HepG2 (cell line): ENCODE measurements around the gene CDT1. TPM values are rescaled to one million over a fixed set of nuclear protein-coding genes. Genes with fewer than 3 reads are reported as not detected.

Experiments
- ATAC-seq: fragments of 200-7000 bp; cut with Tn5 transposase; 3 replicates; pipeline ENCODE4 v1.9.1; 2020; ENCODE audit warnings: mild to moderate bottlenecking, moderate library complexity
- BruUV-seq: library from RNA; stranded (reverse); fragments of 400-500 nt; replicated peaks from 2 replicates; lab custom pipeline; 2021; lab: Mats Ljungman, UMichigan
- CTCF ChIA-PET: fragments of 300-600 bp; formaldehyde crosslinking; extraction: SDS; loops from one replicate; lab custom pipeline; 2021; ENCODE audit warnings: low total read pairs, inconsistent platforms, low intra/inter-chr PET ratio; lab: Yijun Ruan, JAX
- POLR2A ChIA-PET: fragments of 350-600 bp; sonication (Branson Sonifier 250); formaldehyde crosslinking; loops from one replicate; lab custom pipeline; 2020; ENCODE audit warnings: antibody characterized with exemption, inconsistent platforms; lab: Yijun Ruan, JAX
- DNase-seq: peaks from one replicate; pipeline ENCODE4 v3.0.0-alpha.2; 2015; ENCODE audit warnings: low spot score
- FAIRE-seq: peaks from 3 replicates; lab custom pipeline; 2011; peaks lifted over from hg19 to GRCh38; lab: Jason Lieb, UNC
- H2AFZ ChIP-seq: one replicate; pipeline ENCODE4 v1.6.1; 2011; ENCODE audit warnings: low read length, inconsistent platforms
- H3K27ac ChIP-seq: fragments of 300-600 bp; 3 replicates; pipeline ENCODE4 v1.8.0; 2011; ENCODE audit warnings: mixed run types, mild to moderate bottlenecking, mixed read lengths, low read length, inconsistent platforms; ENCODE audit not compliant: insufficient read depth; ENCODE audit errors: extremely low read length
- H3K27me3 ChIP-seq, 2 experiments: fragments of 200-600 bp in 1 of 2; 2 replicates in 1 of 2; 3 replicates in 1 of 2; pipeline versions ENCODE4 v1.6.0 to v1.8.0; 2011; ENCODE audit warnings: low read length in 2 of 2, mild to moderate bottlenecking in 2 of 2, moderate library complexity in 2 of 2, inconsistent platforms in 1 of 2; ENCODE audit not compliant: insufficient read depth in 2 of 2, control insufficient read depth in 1 of 2
- H3K36me3 ChIP-seq, 2 experiments: fragments of 200-600 bp in 1 of 2; replicated peaks in 1 of 2; 2 replicates in 1 of 2; 3 replicates in 1 of 2; pipeline versions ENCODE4 v1.5.1 to v1.8.0; 2011; ENCODE audit warnings: low read length in 2 of 2, inconsistent platforms in 1 of 2; ENCODE audit not compliant: insufficient read depth in 2 of 2, control insufficient read depth in 1 of 2
- H3K4me1 ChIP-seq: 2 replicates; pipeline ENCODE4 v1.5.1; 2012; ENCODE audit warnings: low read length, inconsistent platforms; ENCODE audit not compliant: insufficient read depth
- H3K4me2 ChIP-seq: 2 replicates; pipeline ENCODE4 v1.6.0; 2011; ENCODE audit warnings: low read depth, low read length, inconsistent platforms
- H3K4me3 ChIP-seq, 3 experiments: fragments of 200-600 bp in 1 of 3; sonication (generic), shearing (Covaris generic) in 1 of 3; replicated peaks in 1 of 3; 2 replicates each; pipeline ENCODE4 v1.5.1; 2011 to 2016; ENCODE audit warnings: low read length in 3 of 3, inconsistent platforms in 2 of 3, low read depth in 2 of 3, mild to moderate bottlenecking in 2 of 3, control low read depth in 1 of 3, mixed read lengths in 1 of 3; ENCODE audit not compliant: insufficient read depth in 1 of 3
- H3K79me2 ChIP-seq: one replicate; pipeline ENCODE4 v1.6.1; 2011; ENCODE audit warnings: low read length, inconsistent platforms; ENCODE audit not compliant: insufficient read depth
- H3K9ac ChIP-seq: 2 replicates; pipeline ENCODE4 v1.6.0; 2011; ENCODE audit warnings: mild to moderate bottlenecking, low read depth, low read length, inconsistent platforms; ENCODE audit not compliant: insufficient read depth
- H3K9me3 ChIP-seq: 2 replicates; pipeline ENCODE4 v1.5.1; 2012; ENCODE audit warnings: mild to moderate bottlenecking, low read length
- H4K20me1 ChIP-seq: 2 replicates; pipeline ENCODE4 v1.6.0; 2011; ENCODE audit warnings: inconsistent platforms, mild to moderate bottlenecking, low read length, moderate library complexity; ENCODE audit not compliant: insufficient read depth
- EZH2 ChIP-seq: conservative IDR thresholded peaks from 2 replicates; pipeline ENCODE4 v1.6.1; 2012; ENCODE audit warnings: mild to moderate bottlenecking, low read depth, low read length, moderate library complexity
- RBFOX2 ChIP-seq: fragments of 200-400 bp; formaldehyde crosslinking; IDR thresholded peaks from 2 replicates; pipeline ENCODE4 v1.6.1; 2017; ENCODE audit warnings: low read depth, mild to moderate bottlenecking, low read length
- RBM39 ChIP-seq: fragments of 200-400 bp; formaldehyde crosslinking; IDR thresholded peaks from one replicate; pipeline ENCODE4 v1.6.1; 2018; ENCODE audit warnings: antibody characterized with exemption, mild to moderate bottlenecking, low read depth, low read length; ENCODE audit not compliant: poor library complexity, severe bottlenecking
- SAFB2 ChIP-seq: sonication (generic); formaldehyde crosslinking; IDR thresholded peaks from 2 replicates; pipeline ENCODE4 v1.5.1; 2020; ENCODE audit warnings: missing genetic modification reagents, low read depth, mild to moderate bottlenecking, borderline replicate concordance
- ZFX ChIP-seq: sonication (generic); formaldehyde crosslinking; IDR thresholded peaks from 2 replicates; pipeline ENCODE4 v1.4.0; 2020; ENCODE audit warnings: mild to moderate bottlenecking, low read depth, missing genetic modification reagents, moderate library complexity
- ZFY ChIP-seq: sonication (generic); formaldehyde crosslinking; IDR thresholded peaks from 2 replicates; pipeline ENCODE4 v1.4.0; 2020; ENCODE audit warnings: missing genetic modification reagents
- ZNF253 ChIP-seq: sonication (generic); formaldehyde crosslinking; IDR thresholded peaks from 2 replicates; pipeline ENCODE4 v1.8.0; 2022; ENCODE audit warnings: mild to moderate bottlenecking, missing genetic modification reagents, borderline replicate concordance
- ZNF501 ChIP-seq: sonication (generic); formaldehyde crosslinking; IDR thresholded peaks from 2 replicates; pipeline ENCODE4 v1.5.1; 2020; ENCODE audit warnings: mild to moderate bottlenecking, moderate library complexity, missing genetic modification reagents
- ZNF550 ChIP-seq: sonication (generic); formaldehyde crosslinking; IDR thresholded peaks from 2 replicates; pipeline ENCODE4 v1.4.0; 2020; ENCODE audit warnings: mild to moderate bottlenecking, missing genetic modification reagents, borderline replicate concordance
- ZNF557 ChIP-seq: sonication (generic); formaldehyde crosslinking; IDR thresholded peaks from 2 replicates; pipeline ENCODE4 v1.4.0; 2020; ENCODE audit warnings: missing genetic modification reagents
- ZNF687 ChIP-seq: sonication (generic); formaldehyde crosslinking; IDR thresholded peaks from 2 replicates; pipeline ENCODE4 v1.5.1; 2020; ENCODE audit warnings: mild to moderate bottlenecking, missing genetic modification reagents, moderate library complexity
- WGBS: methylation state at CpG from one replicate; pipeline ENCODE4 v1.1.6; 2017; ENCODE audit warnings: low lambda C conversion rate; 5-methylcytosine and 5-hydroxymethylcytosine counted together
- in situ Hi-C: cut with HindIII; loops from 2 replicates; pipeline ENCODE4 v1.10.0; 2017; ENCODE audit warnings: low pct_unique_long_range_greater_than_20kb; ENCODE audit not compliant: extremely low pct_ligation_motif_present
- intact Hi-C: fragments of 100-400 bp; cut with micrococcal nuclease; formaldehyde crosslinking; loops from one replicate; pipeline ENCODE4 v1.10.0; 2022; ENCODE audit not compliant: unreplicated experiment
- polyA plus RNA-seq, 8 experiments: library from polyadenylated mRNA; depleted of rRNA in 3 of 8; stranded (reverse) in 7 of 8; unstranded in 1 of 8; fragments of >200 nt; fragmentation: Illumina TruSeq in 4 of 8; extraction: Trizol in 4 of 8; gene quantifications; 2 replicates each; pipeline versions ENCODE4 v1.2.1 to v1.2.3, GENCODE V29; 2011 to 2016; ENCODE audit warnings: low read depth in 4 of 8, missing spikeins in 1 of 8, mixed read lengths in 1 of 8; ENCODE audit not compliant: insufficient read depth in 1 of 8
- total RNA-seq, 5 experiments: library from RNA; depleted of rRNA; stranded (reverse); fragments of >200 nt; fragmentation: Illumina TruSeq; extraction: Trizol; gene quantifications; 2 replicates each; pipeline ENCODE4 v1.2.3, GENCODE V29; 2016; ENCODE audit warnings: low read depth in 1 of 5
- TF ChIP-seq, protein P1 (sequence below): sonication (generic); formaldehyde crosslinking; IDR thresholded peaks from 2 replicates; pipeline ENCODE4 v1.5.0; 2020; ENCODE audit warnings: missing genetic modification reagents, mild to moderate bottlenecking, borderline replicate concordance
- TF ChIP-seq, protein P2 (sequence below): sonication (generic); formaldehyde crosslinking; IDR thresholded peaks from 2 replicates; pipeline ENCODE4 v1.4.0; 2020; ENCODE audit warnings: mild to moderate bottlenecking, missing genetic modification reagents
- TF ChIP-seq, protein P3 (sequence below): sonication (generic); formaldehyde crosslinking; IDR thresholded peaks from 2 replicates; pipeline ENCODE4 v1.4.0; 2020; ENCODE audit warnings: low read depth, mild to moderate bottlenecking, missing genetic modification reagents

CDT1 gene
- total and polyA plus RNA-seq, 2 of the 13 experiments (the other 11 are each of a cell fraction or from before 2014, with no cell fraction given) = 23.1 to 23.8 TPM

DNA sequence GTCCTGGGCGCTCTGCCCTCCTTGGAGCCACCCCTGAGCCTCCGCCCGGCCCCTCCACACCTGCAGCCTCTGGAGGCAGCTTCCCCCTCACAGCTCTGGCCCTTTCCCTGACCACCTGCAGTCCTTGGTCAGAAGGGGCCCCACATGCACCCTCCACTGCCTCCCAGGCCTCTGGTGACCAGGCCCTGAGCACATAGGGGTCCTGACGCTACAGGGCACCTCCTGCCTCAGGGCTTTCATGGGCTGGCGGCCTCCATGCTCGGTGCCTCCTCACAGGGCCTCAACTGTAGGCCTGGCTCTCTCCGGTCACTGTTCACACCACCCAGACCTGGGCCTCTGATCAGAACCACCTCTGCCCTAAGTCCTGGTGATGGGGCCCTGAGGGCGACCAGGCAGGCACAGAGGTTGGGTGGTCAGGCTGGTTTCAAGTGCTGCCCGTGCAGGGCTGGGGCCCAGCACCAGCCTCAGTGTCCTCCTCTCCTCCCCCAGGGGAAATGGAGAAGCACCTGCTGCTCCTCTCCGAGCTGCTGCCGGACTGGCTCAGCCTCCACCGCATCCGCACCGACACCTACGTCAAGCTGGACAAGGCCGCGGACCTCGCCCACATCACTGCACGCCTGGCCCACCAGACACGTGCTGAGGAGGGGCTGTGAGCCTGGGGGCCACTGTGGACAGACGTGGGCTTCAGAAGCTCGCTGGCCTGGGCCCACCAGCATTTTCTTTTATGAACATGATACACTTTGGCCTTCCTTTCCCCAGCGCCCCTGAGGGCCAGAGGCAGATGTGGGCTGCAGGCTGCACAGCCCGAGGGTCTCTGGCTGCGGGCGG, 4.3 kb downstream of the CDT1 start:
- intact Hi-C loops (no loop called here), in situ Hi-C loops (no loop called here)
- H4K20me1 ChIP-seq = peaks cover 14% of the 10 kb centered on the region; the same call in 1 of the 2 replicates
- DNase-seq (no peak), ATAC-seq (no peak), FAIRE-seq (no peak)
- BruUV-seq = no TSS peak
- no peak overlapping the region for H3K9ac ChIP-seq
- no peak overlapping the region for H3K27ac ChIP-seq
- no peak overlapping the region for H2AFZ ChIP-seq
- H3K4me2 ChIP-seq = no peak overlapping the region
- peaks cover 35% of the 10 kb centered on the region for H3K79me2 ChIP-seq
- ChIA-PET POLR2A (interaction anchor here (1.4 kb wide), 1 partner anchor 48 kb away, joined by 4 read pairs; no protein-coding TSS in a partner anchor), CTCF (no interaction called here)
- WGBS = 97% methylated on average over 25 of the region's 26 CpGs
- peaks cover 15 to 43% of the 10 kb centered on the region in 2 experiments for H3K36me3 ChIP-seq
- H3K27me3 ChIP-seq = no peaks in the 10 kb centered on the region
- no peak overlapping the region for H3K4me3 ChIP-seq
- H3K4me1 ChIP-seq = peaks cover 40% of the 10 kb centered on the region
- H3K9me3 ChIP-seq = no peaks in the 10 kb centered on the region
- TF ChIP-seq ZNF687 (peak; percentile 26; the same call in 1 of the 2 replicates), RBFOX2 (peak; percentile 87), ZNF557 (CRISPR knock-in tag) (no peak), SAFB2 (CRISPR knock-in tag) (0 out of 2 replicates have a peak, but pooled peaks have one; percentile 32), ZFY (CRISPR knock-in tag) (peak; percentile 30; the same call in 1 of the 2 replicates), ZFX (CRISPR knock-in tag) (peak; percentile 18; the same call in 1 of the 2 replicates), ZNF253 (CRISPR knock-in tag) (0 out of 2 replicates have a peak, but pooled peaks have one; percentile 12), EZH2 (no peak), RBM39 (peak; percentile 0), ZNF501 (CRISPR knock-in tag) (no peak), ZNF550 (CRISPR knock-in tag) (no peak)
- TF ChIP-seq, protein P1, sequence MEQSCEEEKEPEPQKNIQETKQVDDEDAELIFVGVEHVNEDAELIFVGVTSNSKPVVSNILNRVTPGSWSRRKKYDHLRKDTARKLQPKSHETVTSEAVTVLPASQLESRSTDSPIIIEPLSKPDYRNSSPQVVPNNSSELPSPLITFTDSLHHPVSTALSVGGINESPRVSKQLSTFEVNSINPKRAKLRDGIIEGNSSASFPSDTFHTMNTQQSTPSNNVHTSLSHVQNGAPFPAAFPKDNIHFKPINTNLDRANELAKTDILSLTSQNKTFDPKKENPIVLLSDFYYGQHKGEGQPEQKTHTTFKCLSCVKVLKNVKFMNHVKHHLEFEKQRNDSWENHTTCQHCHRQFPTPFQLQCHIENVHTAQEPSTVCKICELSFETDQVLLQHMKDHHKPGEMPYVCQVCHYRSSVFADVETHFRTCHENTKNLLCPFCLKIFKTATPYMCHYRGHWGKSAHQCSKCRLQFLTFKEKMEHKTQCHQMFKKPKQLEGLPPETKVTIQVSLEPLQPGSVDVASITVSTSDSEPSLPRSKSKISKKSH (CRISPR knock-in tag) = no peak; the same call in none of the 2 replicates
- TF ChIP-seq, protein P2, sequence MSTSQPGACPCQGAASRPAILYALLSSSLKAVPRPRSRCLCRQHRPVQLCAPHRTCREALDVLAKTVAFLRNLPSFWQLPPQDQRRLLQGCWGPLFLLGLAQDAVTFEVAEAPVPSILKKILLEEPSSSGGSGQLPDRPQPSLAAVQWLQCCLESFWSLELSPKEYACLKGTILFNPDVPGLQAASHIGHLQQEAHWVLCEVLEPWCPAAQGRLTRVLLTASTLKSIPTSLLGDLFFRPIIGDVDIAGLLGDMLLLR (CRISPR knock-in tag) = 0 out of 2 replicates have a peak, but pooled peaks have one; percentile 25
- TF ChIP-seq, protein P3, sequence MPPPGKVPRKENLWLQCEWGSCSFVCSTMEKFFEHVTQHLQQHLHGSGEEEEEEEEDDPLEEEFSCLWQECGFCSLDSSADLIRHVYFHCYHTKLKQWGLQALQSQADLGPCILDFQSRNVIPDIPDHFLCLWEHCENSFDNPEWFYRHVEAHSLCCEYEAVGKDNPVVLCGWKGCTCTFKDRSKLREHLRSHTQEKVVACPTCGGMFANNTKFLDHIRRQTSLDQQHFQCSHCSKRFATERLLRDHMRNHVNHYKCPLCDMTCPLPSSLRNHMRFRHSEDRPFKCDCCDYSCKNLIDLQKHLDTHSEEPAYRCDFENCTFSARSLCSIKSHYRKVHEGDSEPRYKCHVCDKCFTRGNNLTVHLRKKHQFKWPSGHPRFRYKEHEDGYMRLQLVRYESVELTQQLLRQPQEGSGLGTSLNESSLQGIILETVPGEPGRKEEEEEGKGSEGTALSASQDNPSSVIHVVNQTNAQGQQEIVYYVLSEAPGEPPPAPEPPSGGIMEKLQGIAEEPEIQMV (CRISPR knock-in tag) = no peak
